IMR-90 (cell line): ENCODE results near the gene CPLX3. TPM values are rescaled to one million over a fixed set of nuclear protein-coding genes. Genes with fewer than 3 reads are reported as not detected.

Experiments used
- ATAC-seq: fragments of 200-7000 bp; cut with Tn5 transposase; 2 replicates; pipeline ENCODE4 v1.9.1; 2020; ENCODE audit warnings: low read depth, mild to moderate bottlenecking, moderate library complexity
- BruUV-seq: library from RNA; stranded (reverse); fragments of 400-500 nt; replicated peaks from 2 replicates; lab custom pipeline; 2021; lab: Mats Ljungman, UMichigan
- CTCF ChIA-PET: fragments of 300-600 bp; formaldehyde crosslinking; extraction: SDS; loops from one replicate; lab custom pipeline; 2021; ENCODE audit warnings: antibody characterized with exemption; lab: Yijun Ruan, JAX
- POLR2A ChIA-PET: fragments of 300-600 bp; sonication (Branson Sonifier 250); formaldehyde crosslinking; loops from one replicate; lab custom pipeline; 2022; ENCODE audit warnings: antibody characterized with exemption; ENCODE audit not compliant: unreplicated experiment; lab: Charles Lee
- DNase-seq: peaks from one replicate; pipeline ENCODE4 v3.0.0; 2013
- H2AFZ ChIP-seq: replicated peaks from 2 replicates; pipeline ENCODE3; 2013; ENCODE audit warnings: low read length, mild to moderate bottlenecking; ENCODE audit not compliant: poor library complexity
- H2AK5ac ChIP-seq: 2 replicates; pipeline ENCODE4 v1.6.1; 2013; ENCODE audit warnings: low read depth, low read length, inconsistent platforms
- H2AK9ac ChIP-seq: replicated peaks from 2 replicates; pipeline ENCODE3; 2013; ENCODE audit warnings: mild to moderate bottlenecking, low read depth, low read length, moderate library complexity; ENCODE audit not compliant: poor library complexity
- H2BK120ac ChIP-seq: 2 replicates; pipeline ENCODE4 v1.6.1; 2013; ENCODE audit warnings: low read depth, low read length, inconsistent platforms
- H2BK15ac ChIP-seq: 3 replicates; pipeline ENCODE4 v1.6.1; 2013; ENCODE audit warnings: low read depth, low read length, inconsistent platforms
- H2BK20ac ChIP-seq: 2 replicates; pipeline ENCODE4 v1.6.1; 2013; ENCODE audit warnings: low read depth, mild to moderate bottlenecking, inconsistent platforms, low read length, moderate library complexity
- H2BK5ac ChIP-seq: 2 replicates; pipeline ENCODE4 v1.6.1; 2013; ENCODE audit warnings: mild to moderate bottlenecking, low read depth, low read length, inconsistent platforms; ENCODE audit not compliant: poor library complexity, severe bottlenecking
- H3K14ac ChIP-seq: replicated peaks from 2 replicates; pipeline ENCODE4 v1.6.1; 2013; ENCODE audit warnings: low read depth, low read length, inconsistent platforms
- H3K18ac ChIP-seq: 2 replicates; pipeline ENCODE4 v1.6.1; 2013; ENCODE audit warnings: low read depth, low read length, control low read depth
- H3K23ac ChIP-seq: 2 replicates; pipeline ENCODE4 v1.6.1; 2013; ENCODE audit warnings: low read depth, low read length, inconsistent platforms
- H3K27ac ChIP-seq: 2 replicates; pipeline ENCODE4 v1.5.1; 2013; ENCODE audit warnings: mild to moderate bottlenecking, control low read depth, low read length; ENCODE audit not compliant: insufficient read depth
- H3K27me3 ChIP-seq: 2 replicates; pipeline ENCODE4 v1.6.1; 2013; ENCODE audit warnings: low read length; ENCODE audit not compliant: control insufficient read depth, insufficient read depth
- H3K36me3 ChIP-seq: 2 replicates; pipeline ENCODE4 v1.6.1; 2013; ENCODE audit warnings: low read length, mixed read lengths; ENCODE audit not compliant: control insufficient read depth, insufficient read depth
- H3K4ac ChIP-seq: 2 replicates; pipeline ENCODE4 v1.6.1; 2013; ENCODE audit warnings: low read depth, low read length, inconsistent platforms
- H3K4me1 ChIP-seq: 2 replicates; pipeline ENCODE4 v1.6.1; 2013; ENCODE audit warnings: low read length, mixed read lengths; ENCODE audit not compliant: control insufficient read depth, insufficient read depth
- H3K4me2 ChIP-seq: 2 replicates; pipeline ENCODE4 v1.6.1; 2013; ENCODE audit warnings: low read depth, mild to moderate bottlenecking, control low read depth, low read length, moderate library complexity
- H3K4me3 ChIP-seq: 2 replicates; pipeline ENCODE4 v1.5.1; 2013; ENCODE audit warnings: low read depth, mild to moderate bottlenecking, control low read depth, low read length, moderate library complexity; ENCODE audit not compliant: insufficient read depth
- H3K56ac ChIP-seq: 2 replicates; pipeline ENCODE4 v1.6.1; 2013; ENCODE audit warnings: low read length, inconsistent platforms; ENCODE audit not compliant: insufficient read depth; ENCODE audit errors: extremely low read depth
- H3K79me1 ChIP-seq, 2 experiments: 2 replicates each; pipeline ENCODE4 v1.6.1; 2013; ENCODE audit warnings: low read length in 2 of 2, inconsistent platforms in 1 of 2, low read depth in 1 of 2
- H3K9ac ChIP-seq: 2 replicates; pipeline ENCODE4 v1.6.1; 2013; ENCODE audit warnings: low read depth, low read length, control low read depth
- H3K9me1 ChIP-seq: 2 replicates; pipeline ENCODE4 v1.6.1; 2013; ENCODE audit warnings: low read length, inconsistent platforms; ENCODE audit not compliant: insufficient read depth
- H3K9me3 ChIP-seq: 2 replicates; pipeline ENCODE4 v1.6.1; 2013; ENCODE audit warnings: low read length; ENCODE audit not compliant: control insufficient read depth, insufficient read depth
- H4K20me1 ChIP-seq: 2 replicates; pipeline ENCODE4 v1.6.1; 2013; ENCODE audit warnings: low read length, inconsistent platforms; ENCODE audit not compliant: insufficient read depth
- H4K5ac ChIP-seq: 2 replicates; pipeline ENCODE4 v1.6.1; 2013; ENCODE audit warnings: mild to moderate bottlenecking, low read depth, low read length, control low read depth
- H4K8ac ChIP-seq, 2 experiments: 2 replicates each; pipeline ENCODE4 v1.6.1; 2013; ENCODE audit warnings: low read depth in 2 of 2, low read length in 2 of 2, control low read depth in 1 of 2, inconsistent platforms in 1 of 2
- H4K91ac ChIP-seq: 2 replicates; pipeline ENCODE4 v1.6.1; 2013; ENCODE audit warnings: low read depth, low read length, inconsistent platforms; ENCODE audit not compliant: insufficient read depth
- BHLHE40 ChIP-seq: fragments of 150-350 bp; IDR thresholded peaks from 2 replicates; pipeline ENCODE4 v1.6.1; 2016; ENCODE audit warnings: mild to moderate bottlenecking, low read depth, low read length
- CEBPB ChIP-seq: IDR thresholded peaks from 2 replicates; pipeline ENCODE4 v1.6.1; 2012; ENCODE audit warnings: low read depth, low read length, improper control_type of control experiment
- RAD21 ChIP-seq: IDR thresholded peaks from 2 replicates; pipeline ENCODE4 v1.6.1; 2012; ENCODE audit warnings: low read length, improper control_type of control experiment
- SMC3 ChIP-seq: fragments of 150-350 bp; IDR thresholded peaks from 2 replicates; pipeline ENCODE4 v1.6.1; 2016; ENCODE audit warnings: low read depth, mild to moderate bottlenecking, antibody characterized with exemption, low read length, moderate library complexity
- WGBS, 2 experiments: methylation state at CpG; one replicate each; pipeline versions ENCODE4 v1.1.5 to v1.1.7; 2013; ENCODE audit warnings: missing lambda C conversion rate in 2 of 2; ENCODE audit not compliant: insufficient read length in 1 of 2; ENCODE audit errors: extremely low coverage in 2 of 2; 5-methylcytosine and 5-hydroxymethylcytosine counted together
- dilution Hi-C: fragments of 300-500 bp; cut with HindIII; formaldehyde crosslinking; loops from one replicate; pipeline ENCODE4 v1.14.3; 2018; ENCODE audit warnings: low sequenced_read_pairs; ENCODE audit not compliant: unreplicated experiment
- in situ Hi-C: fragments of 300-500 bp; cut with MboI; formaldehyde crosslinking; loops from 3 replicates; pipeline ENCODE4 v1.14.3; 2019; ENCODE audit warnings: low sequenced_read_pairs, inconsistent platforms, mixed read lengths
- intact Hi-C: fragments of 100-400 bp; cut with micrococcal nuclease; formaldehyde crosslinking; loops from 2 replicates; pipeline ENCODE4 v1.10.0; 2022
- polyA plus RNA-seq, 3 experiments: library from polyadenylated mRNA; depleted of rRNA; stranded (reverse); fragments of >200 nt; gene quantifications; 2 replicates each; pipeline ENCODE4 v1.2.3, GENCODE V29; 2012; ENCODE audit warnings: low replicate concordance in 1 of 3
- total RNA-seq: library from RNA; depleted of rRNA; stranded (reverse); fragments of >200 nt; gene quantifications from 2 replicates; pipeline ENCODE4 v1.2.3, GENCODE V29; 2012

The CPLX3 gene
- total and polyA plus RNA-seq, 2 of the 4 experiments (the other 2 are of a cell fraction), result not detected

GRCh38 chr15:74808078-74808839 lies 18.2 kb upstream of the CPLX3 start:
- H3K36me3 ChIP-seq, result peaks cover 6% of the 10 kb centered on the region
- peak overlapping the region; percentile 39; the same call in 1 of the 2 replicates for H2AK5ac ChIP-seq
- no peak overlapping the region for H3K23ac ChIP-seq
- 0 out of 2 replicates have a peak overlapping the region, but pooled peaks have one; percentile 25 for H3K4ac ChIP-seq
- H3K79me1 ChIP-seq, result no peaks in the 10 kb centered on the region; a peak in 1 of 4 replicates
- no peak overlapping the region for H4K5ac ChIP-seq
- H3K27me3 ChIP-seq, result peaks cover 2% of the 10 kb centered on the region; the same call in 1 of the 2 replicates
- no peak overlapping the region for H3K14ac ChIP-seq
- no peak overlapping the region for H3K4me2 ChIP-seq
- no TSS peak for BruUV-seq
- DNase-seq (peak; percentile 15), ATAC-seq (no peak)
- peaks cover 5% of the 10 kb centered on the region for H3K9me1 ChIP-seq
- H2BK15ac ChIP-seq, result no peak overlapping the region
- TF ChIP-seq SMC3, result no peak
- peak; percentile 63 for TF ChIP-seq CEBPB
- no peak for TF ChIP-seq RAD21
- no peak for TF ChIP-seq BHLHE40
- CTCF ChIA-PET, result no interaction called here
- no peak overlapping the region for H3K4me3 ChIP-seq
- H3K18ac ChIP-seq, result no peak overlapping the region
- H3K4me1 ChIP-seq, result no peaks in the 10 kb centered on the region
- dilution Hi-C loops (no loop called here), in situ Hi-C loops (no loop called here), intact Hi-C loops (no loop called here)
- H4K8ac ChIP-seq, result no peak overlapping the region
- H3K56ac ChIP-seq, result no peak overlapping the region
- POLR2A ChIA-PET, result no interaction called here
- no peak overlapping the region for H2AFZ ChIP-seq
- H2BK5ac ChIP-seq, result no peak overlapping the region
- peaks cover 5% of the 10 kb centered on the region; the same call in 1 of the 2 replicates for H4K20me1 ChIP-seq
- H3K9ac ChIP-seq, result no peak overlapping the region
- H4K91ac ChIP-seq, result no peak overlapping the region
- H2BK120ac ChIP-seq, result no peak overlapping the region
- no peak overlapping the region for H3K27ac ChIP-seq
- H2BK20ac ChIP-seq, result no peak overlapping the region
- WGBS, 2 experiments, result 72% methylated on average over 2 of the region's 18 CpGs; no CpG with 5 or more reads in 1 of the 2 experiments
- H2AK9ac ChIP-seq, result peak overlapping the region; percentile 33
- no peaks in the 10 kb centered on the region for H3K9me3 ChIP-seq
